ENCODE results near the gene UGT8.

UGT8 gene

DNA sequence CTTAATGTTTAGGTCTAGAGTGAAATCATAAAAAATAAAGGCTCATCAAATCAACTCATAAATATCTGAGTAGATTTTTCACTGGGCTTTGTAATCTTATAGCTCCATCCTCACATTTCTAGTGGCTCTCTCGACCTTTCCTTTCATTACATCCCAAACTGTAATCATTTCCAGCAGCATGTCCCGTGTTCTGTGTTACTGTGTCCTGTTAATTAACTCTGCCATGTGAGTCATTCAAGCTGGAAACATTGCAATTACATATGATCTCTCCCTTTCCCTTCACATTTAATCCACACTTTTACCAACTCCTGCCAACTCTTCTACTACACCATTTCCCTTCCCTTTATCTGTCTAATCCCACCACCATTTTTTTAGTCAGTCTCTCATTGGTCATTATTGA, 75.5 kb downstream of the UGT8 start:
- TF ChIP-seq, protein P1, sequence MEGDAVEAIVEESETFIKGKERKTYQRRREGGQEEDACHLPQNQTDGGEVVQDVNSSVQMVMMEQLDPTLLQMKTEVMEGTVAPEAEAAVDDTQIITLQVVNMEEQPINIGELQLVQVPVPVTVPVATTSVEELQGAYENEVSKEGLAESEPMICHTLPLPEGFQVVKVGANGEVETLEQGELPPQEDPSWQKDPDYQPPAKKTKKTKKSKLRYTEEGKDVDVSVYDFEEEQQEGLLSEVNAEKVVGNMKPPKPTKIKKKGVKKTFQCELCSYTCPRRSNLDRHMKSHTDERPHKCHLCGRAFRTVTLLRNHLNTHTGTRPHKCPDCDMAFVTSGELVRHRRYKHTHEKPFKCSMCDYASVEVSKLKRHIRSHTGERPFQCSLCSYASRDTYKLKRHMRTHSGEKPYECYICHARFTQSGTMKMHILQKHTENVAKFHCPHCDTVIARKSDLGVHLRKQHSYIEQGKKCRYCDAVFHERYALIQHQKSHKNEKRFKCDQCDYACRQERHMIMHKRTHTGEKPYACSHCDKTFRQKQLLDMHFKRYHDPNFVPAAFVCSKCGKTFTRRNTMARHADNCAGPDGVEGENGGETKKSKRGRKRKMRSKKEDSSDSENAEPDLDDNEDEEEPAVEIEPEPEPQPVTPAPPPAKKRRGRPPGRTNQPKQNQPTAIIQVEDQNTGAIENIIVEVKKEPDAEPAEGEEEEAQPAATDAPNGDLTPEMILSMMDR (IDR thresholded peaks at IDR 0.05; ENCODE audit: low read depth, low read length), result no peak
- DNase-seq (ENCODE audit: extremely low read depth, low read depth), result no peak

DNA sequence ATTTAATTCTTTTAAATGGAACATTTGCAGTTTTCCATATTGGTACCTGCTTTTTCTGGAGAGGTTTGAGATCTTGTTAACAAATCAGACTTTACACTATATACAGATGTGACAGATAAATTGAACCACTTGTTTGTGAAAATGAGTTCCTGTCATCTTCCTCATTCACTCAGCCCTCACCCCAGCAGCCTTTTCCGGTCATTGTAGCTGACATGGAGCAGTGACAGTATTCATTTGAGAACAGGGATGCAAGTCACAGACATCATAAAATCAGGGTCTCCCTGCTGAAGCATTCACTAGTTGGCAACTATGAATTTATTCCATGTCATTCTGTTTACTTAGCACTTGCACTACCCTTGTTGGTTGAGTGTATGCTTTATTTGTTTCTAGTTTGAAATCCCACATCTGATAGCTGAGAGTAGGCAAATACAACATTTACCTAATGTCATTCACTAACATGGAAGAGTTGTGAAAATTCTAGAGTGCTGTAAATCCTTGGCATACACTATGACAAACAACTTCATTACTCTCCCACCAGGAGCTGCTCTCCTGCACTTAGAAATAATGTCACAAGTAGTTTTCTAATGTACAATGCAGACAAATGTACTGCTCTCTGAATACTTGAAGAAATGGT, 78.9 kb downstream of the UGT8 start:
- no peak for DNase-seq (ENCODE audit: extremely low read depth, low read depth)
- TF ChIP-seq, protein P1 (IDR thresholded peaks at IDR 0.05; ENCODE audit: low read depth, low read length), result no peak

DNA sequence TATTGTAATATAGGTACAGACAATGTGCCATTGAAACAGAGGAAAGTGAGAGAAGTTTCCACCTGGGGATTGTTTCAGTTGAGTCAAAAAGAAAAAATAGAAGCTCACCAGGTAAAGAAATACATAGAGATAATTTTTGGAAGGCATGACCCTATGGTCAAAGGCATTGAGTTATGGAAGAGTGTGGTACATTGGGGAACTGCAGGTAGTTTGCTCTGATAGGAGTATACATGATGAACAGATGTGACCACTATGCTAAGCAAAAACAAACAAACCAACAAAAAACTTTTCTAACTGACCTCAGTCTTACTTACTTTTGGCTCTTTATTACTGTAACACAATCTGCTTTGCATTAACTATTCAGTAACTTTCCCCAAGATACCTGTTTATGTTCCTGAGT, 85.9 kb downstream of the UGT8 start:
- TF ChIP-seq, protein P1 (IDR thresholded peaks at IDR 0.05; ENCODE audit: low read depth, low read length), result no peak
- no peak for DNase-seq (ENCODE audit: extremely low read depth, low read depth)

DNA sequence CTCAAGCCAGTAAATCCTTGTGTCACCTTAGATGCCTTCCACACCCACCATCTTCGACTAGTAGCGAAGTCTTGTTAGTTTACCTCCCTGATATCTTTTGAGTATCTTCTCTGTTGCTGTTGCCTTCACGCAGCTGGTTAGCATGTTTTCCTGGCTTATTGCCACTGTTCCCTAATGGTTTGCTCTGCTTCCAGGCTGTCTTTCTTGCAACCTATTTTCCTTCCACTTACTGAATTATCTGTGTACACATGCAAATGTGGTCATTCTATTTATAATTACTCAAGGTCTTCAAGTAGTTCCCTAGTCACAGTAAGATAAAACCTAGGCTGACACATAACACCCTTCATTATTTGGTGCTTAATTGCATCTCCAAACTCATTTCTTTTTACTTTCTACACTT, 89.5 kb downstream of the UGT8 start:
- DNase-seq (ENCODE audit: extremely low read depth, low read depth), result no peak
- TF ChIP-seq, protein P1 (IDR thresholded peaks at IDR 0.05; ENCODE audit: low read depth, low read length), result no peak

DNA sequence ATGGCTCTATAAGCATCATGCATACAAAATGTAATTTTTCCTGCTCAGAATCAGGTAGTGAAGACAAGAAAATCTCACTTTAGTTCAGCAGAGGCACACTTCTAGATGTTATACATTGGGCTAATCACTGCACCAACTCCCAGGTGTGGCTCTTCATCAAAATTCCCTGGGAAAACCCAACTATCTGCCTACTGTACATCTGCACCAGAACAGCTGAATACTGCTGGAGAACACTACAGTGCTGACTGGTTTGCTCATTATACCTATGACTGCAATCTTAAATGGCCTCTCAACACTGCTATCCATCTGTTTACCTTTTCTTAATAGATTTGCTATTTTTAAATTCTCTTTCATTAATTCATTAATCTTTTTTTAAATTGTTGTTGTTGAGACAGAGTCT, 92.0 kb downstream of the UGT8 start:
- DNase-seq (ENCODE audit: extremely low read depth, low read depth), result no peak
- TF ChIP-seq, protein P1 (IDR thresholded peaks at IDR 0.05; ENCODE audit: low read depth, low read length), result no peak

DNA sequence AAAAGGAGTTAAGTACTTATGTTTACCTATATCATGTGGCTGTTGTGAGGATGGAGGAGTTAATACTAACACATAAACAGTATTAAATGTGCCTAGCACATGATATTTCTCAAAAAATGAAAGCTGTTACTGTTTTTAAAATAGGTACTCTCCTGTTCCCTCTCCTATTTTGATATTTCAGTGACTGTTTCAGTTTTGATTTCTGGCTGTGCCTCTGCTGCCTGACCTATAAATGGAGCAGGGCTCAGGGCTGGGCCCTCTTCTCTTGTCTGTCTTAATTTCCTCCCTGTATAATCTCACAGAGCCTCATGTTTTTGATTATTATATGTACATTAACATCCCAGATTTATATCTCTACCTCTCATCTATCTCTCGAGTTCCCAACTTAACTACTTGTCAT, 93.3 kb downstream of the UGT8 start:
- TF ChIP-seq, protein P1 (IDR thresholded peaks at IDR 0.05; ENCODE audit: low read depth, low read length), result no peak
- no peak for DNase-seq (ENCODE audit: extremely low read depth, low read depth)

DNA sequence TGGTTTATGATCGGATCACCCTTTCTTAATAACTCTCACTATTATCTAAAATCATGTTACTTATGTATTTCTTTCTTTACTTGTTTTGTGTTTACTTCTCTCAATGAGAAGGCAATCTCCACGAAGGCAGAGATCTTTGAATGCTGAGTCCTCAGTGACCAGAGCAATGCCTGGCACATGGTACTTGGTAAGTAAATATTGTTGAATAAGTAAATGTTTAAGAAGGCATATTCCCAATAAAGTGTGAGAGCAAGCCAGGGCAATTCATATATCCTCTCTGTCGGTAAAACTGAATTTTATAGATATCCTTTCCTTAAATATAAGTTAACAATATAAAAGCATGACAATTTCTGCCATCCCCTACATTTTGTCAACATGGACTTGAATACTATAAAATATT, 94.4 kb downstream of the UGT8 start:
- DNase-seq (ENCODE audit: extremely low read depth, low read depth), result no peak
- TF ChIP-seq, protein P1 (IDR thresholded peaks at IDR 0.05; ENCODE audit: low read depth, low read length), result no peak
